Stimulated activated CD8-positive, alpha-beta memory T cell treated with anti-CD3 and anti-CD28 coated beads, Interleukin-7, amount 100 ng/mL, for 24 hours (primary cell): ENCODE results near the gene CELSR3.

Experiments
- DNase-seq: peaks from one replicate; pipeline ENCODE4 v3.0.0-alpha.2; 2020; ENCODE audit warnings: low read depth

The CELSR3 gene

GRCh38 chr3:48687220-48687678 lies 24.6 kb upstream of the CELSR3 start:
- DNase-seq, result no peak

- no peak for DNase-seq
Measured at GRCh38 chr3:48686538-48687219, 24.0 kb upstream of the CELSR3 start.

GRCh38 chr3:48685603-48686511 lies 23.2 kb upstream of the CELSR3 start, which contains the start of gene NCKIPSD:
TSS of gene NCKIPSD (minus strand) at chr3:48685915. CDS start at chr3:48685807, 108 bp downstream.
- DNase-seq, result peak; percentile 84

GRCh38 chr3:48685293-48685602 lies 22.6 kb upstream of the CELSR3 start:
- no peak for DNase-seq

GRCh38 chr3:48684480-48685143 lies 21.9 kb upstream of the CELSR3 start:
- no peak for DNase-seq

GRCh38 chr3:48684054-48684349 lies 21.3 kb upstream of the CELSR3 start:
- no peak for DNase-seq

GRCh38 chr3:48682786-48683185 lies 20.1 kb upstream of the CELSR3 start:
- DNase-seq, result no peak

GRCh38 chr3:48681974-48682610 lies 19.4 kb upstream of the CELSR3 start:
- DNase-seq, result no peak

GRCh38 chr3:48681541-48681880 lies 18.8 kb upstream of the CELSR3 start:
- no peak for DNase-seq

GRCh38 chr3:48680811-48681540 lies 18.3 kb upstream of the CELSR3 start:
- no peak for DNase-seq

- no peak for DNase-seq
Measured at GRCh38 chr3:48679411-48680391, 17.0 kb upstream of the CELSR3 start.

GRCh38 chr3:48678566-48679380 lies 16.1 kb upstream of the CELSR3 start:
- DNase-seq, result no peak

GRCh38 chr3:48678056-48678455 lies 15.4 kb upstream of the CELSR3 start:
- no peak for DNase-seq

GRCh38 chr3:48674505-48674904 lies 11.8 kb upstream of the CELSR3 start:
- DNase-seq, result no peak

GRCh38 chr3:48672522-48672921 lies 9.8 kb upstream of the CELSR3 start:
- no peak for DNase-seq

- DNase-seq, result no peak
Measured at GRCh38 chr3:48664929-48665328, 2.2 kb upstream of the CELSR3 start.

GRCh38 chr3:48664313-48664644 lies 1.6 kb upstream of the CELSR3 start:
- DNase-seq, result no peak

GRCh38 chr3:48663489-48664312 lies 1.0 kb upstream of the CELSR3 start:
- DNase-seq, result peak; percentile 78

- DNase-seq, result no peak
Measured at GRCh38 chr3:48662145-48662752, 437 bp downstream of the CELSR3 start.
